ENCODE measurements around the gene PLA1A.
"Not testable (repeated sequence)": the region's sequence is repeated elsewhere in the genome, so short reads cannot be mapped to it uniquely, and the experiment has no call there.

PLA1A gene

GRCh38 chr3:119597548-119598288 is at the start of gene PLA1A:
Gene PLA1A (plus strand): TSS chr3:119597885. CDS start chr3:119597914, 29 bp downstream.
- H4K20me1 ChIP-seq (ENCODE audit: insufficient read depth): no peaks in the 10 kb centered on the region
- no peaks in the 10 kb centered on the region for H3K36me3 ChIP-seq (ENCODE audit: insufficient read depth)
- TF ChIP-seq CTCF (conservative IDR thresholded peaks at IDR 0.05; ENCODE audit: low read depth, low read length): no peak
- no peak within 1 kb of the TSS for H3K9ac ChIP-seq
- H3K79me2 ChIP-seq (ENCODE audit: insufficient read depth, low read depth): no peaks in the 10 kb centered on the region
- H3K27ac ChIP-seq: no peak within 1 kb of the TSS
- no peak within 1 kb of the TSS for H2AFZ ChIP-seq (ENCODE audit: low read depth)
- H3K27me3 ChIP-seq (ENCODE audit: insufficient read depth, low read depth): no peaks in the 10 kb centered on the region
- no peak within 1 kb of the TSS for H3K4me3 ChIP-seq (IDR thresholded peaks at IDR 0.05; ENCODE audit: insufficient read depth, low read depth, low read length)
- no peak within 1 kb of the TSS for H3K4me2 ChIP-seq
- peaks cover 18% of the 10 kb centered on the region for H3K4me1 ChIP-seq (ENCODE audit: low read depth, poor library complexity, severe bottlenecking)

GRCh38 chr3:119548341-119548740 is 49.3 kb upstream of the PLA1A start:
- Histone ChIP-seq H4K20me1 (ENCODE audit: insufficient read depth) (no peaks in the 10 kb centered on the region), H3K4me3 (IDR thresholded peaks at IDR 0.05; ENCODE audit: insufficient read depth, low read depth, low read length) (no peak overlapping the region), H3K27ac (no peak overlapping the region), H3K27me3 (ENCODE audit: insufficient read depth, low read depth) (no peaks in the 10 kb centered on the region), H3K4me1 (ENCODE audit: low read depth, poor library complexity, severe bottlenecking) (no peaks in the 10 kb centered on the region), H3K36me3 (ENCODE audit: insufficient read depth) (no peaks in the 10 kb centered on the region), H3K79me2 (ENCODE audit: insufficient read depth, low read depth) (no peaks in the 10 kb centered on the region), H3K4me2 (no peak overlapping the region), H2AFZ (ENCODE audit: low read depth) (no peak overlapping the region), H3K9ac (no peak overlapping the region)
- no peak for TF ChIP-seq CTCF (conservative IDR thresholded peaks at IDR 0.05; ENCODE audit: low read depth, low read length)

GRCh38 chr3:119550192-119550910 is 47.3 kb upstream of the PLA1A start:
- no peaks in the 10 kb centered on the region for H4K20me1 ChIP-seq (ENCODE audit: insufficient read depth)
- no peak overlapping the region for H3K27ac ChIP-seq
- no peak for TF ChIP-seq CTCF (conservative IDR thresholded peaks at IDR 0.05; ENCODE audit: low read depth, low read length)
- H2AFZ ChIP-seq (ENCODE audit: low read depth): no peak overlapping the region
- no peaks in the 10 kb centered on the region for H3K36me3 ChIP-seq (ENCODE audit: insufficient read depth)
- no peak overlapping the region for H3K4me3 ChIP-seq (IDR thresholded peaks at IDR 0.05; ENCODE audit: insufficient read depth, low read depth, low read length)
- no peak overlapping the region for H3K4me2 ChIP-seq
- no peaks in the 10 kb centered on the region for H3K4me1 ChIP-seq (ENCODE audit: low read depth, poor library complexity, severe bottlenecking)
- no peaks in the 10 kb centered on the region for H3K27me3 ChIP-seq (ENCODE audit: insufficient read depth, low read depth)
- no peaks in the 10 kb centered on the region for H3K79me2 ChIP-seq (ENCODE audit: insufficient read depth, low read depth)
- no peak overlapping the region for H3K9ac ChIP-seq

- H3K4me2 ChIP-seq: no peak overlapping the region
- H2AFZ ChIP-seq (ENCODE audit: low read depth): no peak overlapping the region
- H3K4me1 ChIP-seq (ENCODE audit: low read depth, poor library complexity, severe bottlenecking): no peaks in the 10 kb centered on the region
- H3K9ac ChIP-seq: no peak overlapping the region
- H3K27me3 ChIP-seq (ENCODE audit: insufficient read depth, low read depth): no peaks in the 10 kb centered on the region
- H4K20me1 ChIP-seq (ENCODE audit: insufficient read depth): no peaks in the 10 kb centered on the region
- TF ChIP-seq CTCF (conservative IDR thresholded peaks at IDR 0.05; ENCODE audit: low read depth, low read length): no peak
- H3K36me3 ChIP-seq (ENCODE audit: insufficient read depth): no peaks in the 10 kb centered on the region
- H3K79me2 ChIP-seq (ENCODE audit: insufficient read depth, low read depth): no peaks in the 10 kb centered on the region
- no peak overlapping the region for H3K4me3 ChIP-seq (IDR thresholded peaks at IDR 0.05; ENCODE audit: insufficient read depth, low read depth, low read length)
- H3K27ac ChIP-seq: no peak overlapping the region
Observed at GRCh38 chr3:119551598-119551997, 46.1 kb upstream of the PLA1A start.

GRCh38 chr3:119552928-119553327 is 44.8 kb upstream of the PLA1A start:
- not testable (repeated sequence) for H3K4me2 ChIP-seq; H3K79me2 ChIP-seq (ENCODE audit: insufficient read depth, low read depth); H4K20me1 ChIP-seq (ENCODE audit: insufficient read depth); H3K36me3 ChIP-seq (ENCODE audit: insufficient read depth); H3K4me1 ChIP-seq (ENCODE audit: low read depth, poor library complexity, severe bottlenecking); H3K4me3 ChIP-seq (IDR thresholded peaks at IDR 0.05; ENCODE audit: insufficient read depth, low read depth, low read length); H3K9ac ChIP-seq; H3K27ac ChIP-seq; H3K27me3 ChIP-seq (ENCODE audit: insufficient read depth, low read depth); H2AFZ ChIP-seq (ENCODE audit: low read depth)
